ENCODE results near the gene TDP1.

DNA sequence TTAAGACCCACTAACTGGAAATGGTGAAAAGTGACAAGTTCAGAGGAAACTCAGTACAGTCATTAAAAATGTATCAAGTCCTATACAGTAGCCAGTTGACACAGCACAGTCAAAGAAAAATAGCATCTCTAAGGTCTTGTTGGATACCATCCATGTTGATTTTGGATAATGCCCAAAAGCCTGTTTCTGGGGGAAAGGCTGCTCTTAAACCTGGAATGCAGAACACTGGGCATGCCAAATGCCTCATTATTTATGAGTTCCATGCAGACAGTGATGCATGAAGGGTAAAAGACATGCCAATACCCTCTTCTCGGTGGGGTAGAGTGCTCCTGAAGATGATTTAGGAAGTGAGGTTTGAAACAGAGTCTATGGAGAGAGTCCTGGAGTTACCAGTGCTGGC lies 135.7 kb downstream of the TDP1 start:
- TF ChIP-seq CTCF (IDR thresholded peaks at IDR 0.05) = no peak
- TF ChIP-seq POLR2A (IDR thresholded peaks at IDR 0.05; ENCODE audit: low read depth) = no peak
- no peak for TF ChIP-seq POLR2AphosphoS5 (IDR thresholded peaks at IDR 0.05)
- TF ChIP-seq EP300 (IDR thresholded peaks at IDR 0.05) = no peak

Data from esophagus muscularis mucosa (tissue), 4 donors.